Adrenal gland (tissue), 5 donors: ENCODE measurements around the gene ARHGAP26.

Experiments used
- CTCF ChIP-seq, 6 experiments: fragments of 450-650 bp in 4 of 6; fragments of 200-600 bp in 2 of 6; sonication (generic) in 1 of 6; IDR thresholded peaks; 1 replicate in 5 of 6; 2 replicates in 1 of 6; pipeline versions ENCODE4 v1.5.1 to v1.8.0; 2016 to 2021; ENCODE audit warnings: antibody characterized with exemption in 6 of 6, mild to moderate bottlenecking in 2 of 6, moderate library complexity in 1 of 6
- POLR2A ChIP-seq, 2 donors: fragments of 450-650 bp; IDR thresholded peaks; one replicate each; pipeline ENCODE4 v1.6.1; 2017; ENCODE audit warnings: antibody characterized with exemption in 2 of 2, mild to moderate bottlenecking in 2 of 2, moderate library complexity in 1 of 2
- donor health status: DM: no; HTN: no; CAD: no.

GRCh38 chr5:143001764-143002351 lies 231.7 kb downstream of the ARHGAP26 start:
- TF ChIP-seq CTCF (IDR thresholded peaks at IDR 0.05) (no peak), POLR2A (IDR thresholded peaks at IDR 0.05) (no peak)
